GM13976 (cell line): ENCODE results near the gene UGT1A3.
"Not testable (repeated sequence)": the region's sequence is repeated elsewhere in the genome, so short reads cannot be mapped to it uniquely, and the experiment has no call there.

ENCODE experiments used
- DNase-seq: peaks from one replicate; pipeline ENCODE4 v3.0.0; 2012; ENCODE audit warnings: low spot score
- CTCF ChIP-seq: IDR thresholded peaks from 2 replicates; pipeline ENCODE4 v1.5.1; 2012; ENCODE audit warnings: borderline replicate concordance, mild to moderate bottlenecking; ENCODE audit not compliant: insufficient read depth; ENCODE audit errors: extremely low read depth, missing control alignments, control extremely low read depth
- in situ Hi-C: fragments of 300-500 bp; cut with MboI; formaldehyde crosslinking; loops from one replicate; pipeline ENCODE4 v1.12.0; 2022; ENCODE audit warnings: low sequenced_read_pairs, mixed read lengths, inconsistent platforms; ENCODE audit not compliant: unreplicated experiment

The UGT1A3 gene

DNA sequence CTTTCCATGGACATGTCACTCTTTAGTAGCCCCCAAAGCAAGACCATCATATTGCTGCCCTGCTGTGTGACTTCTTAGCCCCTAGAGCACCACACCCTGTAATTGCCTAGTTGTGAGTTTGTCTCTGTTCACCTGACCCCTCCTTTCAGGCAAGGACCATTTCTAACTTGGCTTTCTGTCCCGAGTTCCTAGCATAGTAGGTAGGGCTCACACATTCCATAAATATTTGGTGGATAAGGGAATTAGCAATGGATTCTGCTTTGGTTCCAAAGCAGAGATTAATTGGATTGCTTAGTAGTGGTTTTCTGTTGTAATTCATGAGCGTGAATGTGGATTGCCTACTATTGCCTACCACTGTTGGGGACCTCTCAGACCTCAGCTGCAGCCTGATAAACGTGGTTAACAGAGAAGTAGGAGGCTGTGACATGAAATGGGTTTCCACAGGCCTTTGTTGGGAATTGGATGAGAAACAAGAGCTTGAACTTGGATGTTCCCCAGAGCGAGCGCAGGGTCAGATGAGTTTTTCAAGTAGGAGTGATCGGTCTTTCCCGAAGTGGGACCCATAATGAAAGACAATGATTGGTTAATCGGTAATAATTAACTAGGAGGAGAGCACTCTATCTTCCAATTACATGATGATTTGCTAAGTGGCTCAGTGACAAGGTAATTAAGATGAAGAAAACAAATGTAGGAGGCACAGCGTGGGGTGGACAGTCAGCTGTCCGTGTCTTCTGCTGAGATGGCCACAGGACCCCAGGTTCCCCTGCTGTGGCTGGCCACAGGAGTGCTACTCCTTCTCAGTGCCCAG lies 17.8 kb downstream of the UGT1A3 start:
- TF ChIP-seq CTCF = no peak
- no peak for DNase-seq
- in situ Hi-C loops = no loop called here

- no peak for DNase-seq
- TF ChIP-seq CTCF = no peak
- in situ Hi-C loops = no loop called here
These were observed 18.4 kb downstream of the UGT1A3 start for GRCh38 chr2:233747283-233747544.

DNA sequence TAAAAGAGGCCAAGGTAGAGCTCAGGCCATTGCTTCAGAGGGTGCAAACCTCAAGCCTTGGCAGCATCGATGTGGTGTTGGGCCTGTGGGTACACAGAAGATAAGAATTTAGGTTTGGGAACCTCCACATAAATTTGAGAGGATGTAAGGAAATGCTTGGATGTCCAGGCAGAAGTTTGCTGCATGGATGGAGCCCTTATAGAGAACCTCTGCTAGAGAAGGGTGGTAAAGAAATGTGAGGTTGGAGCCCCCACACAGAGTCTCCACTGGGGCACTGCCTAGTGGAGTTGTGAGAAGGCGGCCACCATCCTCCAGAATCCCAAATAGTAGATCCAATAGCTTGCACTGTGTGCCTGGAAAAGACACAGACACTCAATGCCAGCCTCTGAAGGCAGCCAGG lies 21.8 kb downstream of the UGT1A3 start:
- in situ Hi-C loops, DNase-seq: not testable (repeated sequence)

GRCh38 chr2:233751212-233752009 lies 22.6 kb downstream of the UGT1A3 start:
- in situ Hi-C loops, DNase-seq: not testable (repeated sequence)

- TF ChIP-seq CTCF = no peak
- in situ Hi-C loops = no loop called here
- DNase-seq = no peak
These were observed 26.2 kb downstream of the UGT1A3 start for GRCh38 chr2:233754872-233755611.

- no peak for DNase-seq
- TF ChIP-seq CTCF = no peak
- in situ Hi-C loops = no loop called here
These were observed 27.7 kb downstream of the UGT1A3 start for GRCh38 chr2:233756429-233757081.

DNA sequence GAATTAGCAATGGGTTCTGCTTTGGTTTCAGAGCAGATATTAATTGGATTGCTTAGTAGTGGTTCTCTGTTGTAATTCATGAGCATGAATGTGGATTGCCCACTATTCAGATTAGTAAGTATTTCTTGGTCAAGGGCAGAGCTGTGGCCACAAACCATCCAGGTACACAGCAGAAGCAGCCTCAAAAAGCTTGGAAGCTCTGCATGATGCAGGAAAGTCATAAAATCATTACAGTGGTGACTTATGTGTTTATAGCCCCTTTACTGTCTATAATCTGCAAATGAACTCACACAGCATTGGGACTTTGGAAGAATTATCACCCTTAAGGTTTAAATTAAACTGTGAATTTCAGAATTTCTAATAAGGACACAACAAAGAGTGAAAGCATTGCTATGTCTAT lies 29.3 kb downstream of the UGT1A3 start:
- no peak for TF ChIP-seq CTCF
- DNase-seq = no peak
- in situ Hi-C loops = no loop called here
